Activated CD4-positive, alpha-beta T cell treated with anti-CD3 and anti-CD28 coated beads for 36 hours (primary cell): Measurements from ENCODE around the gene CHRNA9. TPM values are rescaled to one million over a fixed set of nuclear protein-coding genes. Genes with fewer than 3 reads are reported as not detected.

ENCODE experiments used
- ATAC-seq: fragments of 200-7000 bp; cut with Tn5 transposase; one replicate; pipeline ENCODE4 v1.10.0; 2021; ENCODE audit warnings: mild to moderate bottlenecking, moderate library complexity
- CTCF ChIA-PET: fragments of 350-600 bp; sonication (Branson Sonifier 250); formaldehyde crosslinking; loops from one replicate; lab custom pipeline; 2021; ENCODE audit warnings: antibody characterized with exemption; lab: Charles Lee
- POLR2A ChIA-PET: fragments of 350-600 bp; sonication (Branson Sonifier 250); formaldehyde crosslinking; loops from one replicate; lab custom pipeline; 2021; ENCODE audit warnings: antibody characterized with exemption, inconsistent platforms; lab: Charles Lee
- DNase-seq: peaks from one replicate; pipeline ENCODE4 v3.0.0-alpha.2; 2020
- H3K27ac Mint-ChIP-seq: one replicate; pipeline ENCODE4 v1.8.0; 2021; ENCODE audit warnings: mixed read lengths
- H3K27me3 Mint-ChIP-seq: one replicate; pipeline ENCODE4 v1.8.0; 2021; ENCODE audit warnings: mixed read lengths
- H3K36me3 Mint-ChIP-seq: one replicate; pipeline ENCODE4 v1.8.0; 2021; ENCODE audit warnings: low read depth, mixed read lengths
- H3K4me1 Mint-ChIP-seq: one replicate; pipeline ENCODE4 v1.8.0; 2021; ENCODE audit warnings: mixed read lengths
- H3K4me3 Mint-ChIP-seq: one replicate; pipeline ENCODE4 v1.8.0; 2021; ENCODE audit warnings: mild to moderate bottlenecking, moderate library complexity, mixed read lengths
- H3K9me3 Mint-ChIP-seq: one replicate; pipeline ENCODE4 v1.8.0; 2021; ENCODE audit warnings: low read depth, mixed read lengths
- intact Hi-C, 2 experiments: fragments of 100-400 bp; cut with DNase I in 1 of 2; cut with micrococcal nuclease in 1 of 2; formaldehyde crosslinking; loops; one replicate each; pipeline versions ENCODE4 v1.14.2 to v1.15.1; 2022 to 2024; cut with DNase I, micrococcal nuclease
- total RNA-seq, 2 experiments: library from RNA; stranded (reverse); gene quantifications; one replicate each; pipeline ENCODE4 v1.2.3, GENCODE V29; 2021

CHRNA9 gene
- total RNA-seq, 2 experiments from 2014 or later = not detected

DNA sequence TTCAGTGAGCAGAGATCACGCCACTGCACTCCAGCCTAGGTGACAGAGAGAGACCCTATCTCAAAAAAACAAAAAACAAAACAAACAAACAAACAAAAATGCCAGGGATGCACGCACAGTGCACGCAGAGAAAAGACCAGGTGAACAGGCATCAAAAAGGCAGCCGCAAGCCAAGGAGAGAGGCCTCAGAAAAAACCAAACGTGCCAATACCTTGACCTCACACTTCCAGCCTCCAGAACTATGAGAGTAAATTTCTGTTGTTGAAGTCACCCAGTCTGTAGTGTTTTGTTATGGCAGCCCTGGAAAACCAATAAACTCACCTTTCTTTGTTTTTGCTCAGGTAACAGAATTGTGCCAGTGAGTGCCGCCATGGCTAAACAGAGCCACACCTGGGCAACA lies 66.0 kb downstream of the CHRNA9 start:
- intact Hi-C loops = no loop called here
- CTCF ChIA-PET = no interaction called here

DNA sequence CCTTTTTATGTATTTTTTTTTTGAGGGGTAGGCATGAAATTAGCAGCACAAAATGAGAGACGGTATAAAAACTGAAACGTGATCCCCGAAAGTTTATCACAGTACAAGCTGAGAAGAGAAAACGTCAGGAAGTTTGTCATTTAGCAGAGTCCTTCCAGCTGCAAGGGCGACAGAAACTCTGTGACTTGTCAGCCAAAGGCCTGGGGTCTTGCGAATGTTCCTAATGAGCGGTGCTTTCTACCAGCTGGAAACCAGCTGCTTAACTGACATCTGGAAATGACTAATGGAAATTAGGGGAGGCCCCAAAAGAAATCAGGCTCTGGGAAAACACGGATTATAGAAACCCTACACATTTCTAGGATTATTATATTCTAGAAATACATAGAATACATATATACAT lies 66.5 kb downstream of the CHRNA9 start:
- ChIA-PET POLR2A (no interaction called here), CTCF (no interaction called here)
- Mint-ChIP-seq H3K27ac (no peak overlapping the region), H3K9me3 (no peaks in the 10 kb centered on the region), H3K4me3 (no peak overlapping the region), H3K4me1 (no peaks in the 10 kb centered on the region), H3K36me3 (no peaks in the 10 kb centered on the region), H3K27me3 (no peaks in the 10 kb centered on the region)
- intact Hi-C loops = no loop called here
- ATAC-seq = no peak
- DNase-seq = no peak

More for the DNA sequence above, 66.0 kb downstream of the CHRNA9 start:
- POLR2A ChIA-PET = no interaction called here
- H3K9me3 Mint-ChIP-seq = no peaks in the 10 kb centered on the region
- ATAC-seq (no peak), DNase-seq (no peak)
- H3K27me3 Mint-ChIP-seq = no peaks in the 10 kb centered on the region
- H3K36me3 Mint-ChIP-seq = no peaks in the 10 kb centered on the region
- no peak overlapping the region for H3K27ac Mint-ChIP-seq
- H3K4me3 Mint-ChIP-seq = no peak overlapping the region
- H3K4me1 Mint-ChIP-seq = no peaks in the 10 kb centered on the region

- Mint-ChIP-seq H3K4me1 (no peaks in the 10 kb centered on the region), H3K27ac (no peak overlapping the region), H3K36me3 (no peaks in the 10 kb centered on the region), H3K4me3 (no peak overlapping the region), H3K9me3 (peaks cover under 1% of the 10 kb centered on the region), H3K27me3 (no peaks in the 10 kb centered on the region)
- CTCF ChIA-PET = no interaction called here
- POLR2A ChIA-PET = no interaction called here
- DNase-seq (no peak), ATAC-seq (no peak)
- intact Hi-C loops = no loop called here
Measured at GRCh38 chr4:40402556-40402955, 67.4 kb downstream of the CHRNA9 start.

DNA sequence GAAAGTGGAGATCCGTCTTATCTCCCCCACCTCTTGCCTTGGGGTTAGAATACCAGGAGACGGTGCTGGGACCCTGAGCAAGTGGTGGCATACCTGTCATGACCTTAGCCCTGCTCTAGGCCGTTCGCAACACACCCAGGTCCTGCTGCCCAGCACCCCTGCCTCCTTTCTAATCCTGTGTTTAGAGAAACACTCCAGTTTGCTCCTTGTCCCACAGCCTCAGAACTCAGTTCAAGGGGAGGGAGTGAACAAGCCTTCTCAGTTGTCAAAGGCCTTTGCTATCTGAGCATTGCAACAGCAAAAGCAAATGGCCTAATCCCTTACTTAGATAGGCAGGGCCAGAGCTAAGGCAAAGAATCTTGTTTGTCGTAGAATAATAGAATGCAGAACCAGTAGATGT lies 67.9 kb downstream of the CHRNA9 start:
- CTCF ChIA-PET = no interaction called here
- no peak overlapping the region for H3K4me3 Mint-ChIP-seq

More for the DNA sequence above, 67.9 kb downstream of the CHRNA9 start:
- intact Hi-C loops = no loop called here
- ATAC-seq = no peak
- Mint-ChIP-seq H3K36me3 (no peaks in the 10 kb centered on the region), H3K27ac (no peak overlapping the region), H3K4me1 (no peaks in the 10 kb centered on the region), H3K9me3 (peaks cover 4% of the 10 kb centered on the region), H3K27me3 (no peaks in the 10 kb centered on the region)
- no peak for DNase-seq
- POLR2A ChIA-PET = no interaction called here

Other genes starting within 250 kb of the CHRNA9 start
- 10 to 100 TPM; 74.7 to 83.6 TPM for gene RHOH, start 138.3 kb upstream of the CHRNA9 start, total RNA-seq